ENCODE data around the gene B3GNT2. TPM values are rescaled to one million over a fixed set of nuclear protein-coding genes. Genes with fewer than 3 reads are reported as not detected.

B3GNT2 gene
- total and polyA plus RNA-seq, 2 experiments from 2014 or later, result 35.5 to 70.4 TPM

DNA sequence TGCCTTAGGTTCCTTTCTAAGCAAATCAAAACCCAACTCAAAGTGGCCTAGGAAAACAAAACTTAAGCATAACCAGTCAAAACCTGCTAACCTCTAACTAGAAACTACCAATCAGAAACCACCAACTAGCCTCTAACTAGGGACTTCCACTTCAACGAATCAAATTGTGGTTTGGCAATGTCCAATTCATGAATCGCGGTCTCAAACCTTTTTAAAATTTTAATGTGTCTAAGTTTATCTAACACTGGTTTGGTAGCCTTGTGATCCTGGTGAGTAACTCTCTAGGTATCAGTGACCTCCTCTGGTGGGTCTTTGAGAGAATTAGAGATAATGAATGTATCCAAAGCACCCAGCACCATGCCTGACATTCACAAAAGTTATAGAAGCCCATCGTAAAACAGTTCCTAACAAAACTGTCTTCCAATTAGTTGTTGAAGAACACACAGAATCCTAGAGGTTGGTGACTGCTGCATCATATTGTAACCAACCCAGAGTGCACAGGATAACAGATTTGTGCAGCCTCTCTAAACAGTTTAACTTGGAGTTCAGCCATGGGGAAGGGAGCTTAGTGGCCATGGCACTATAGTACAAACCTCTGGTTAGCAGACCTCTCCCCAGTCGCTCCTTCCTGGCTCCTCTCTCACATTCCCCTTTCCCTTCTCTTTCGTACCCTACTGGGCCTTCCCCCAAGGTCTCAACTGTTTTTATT, 45.2 kb upstream of the B3GNT2 start (continued):
- TF ChIP-seq, protein P1, sequence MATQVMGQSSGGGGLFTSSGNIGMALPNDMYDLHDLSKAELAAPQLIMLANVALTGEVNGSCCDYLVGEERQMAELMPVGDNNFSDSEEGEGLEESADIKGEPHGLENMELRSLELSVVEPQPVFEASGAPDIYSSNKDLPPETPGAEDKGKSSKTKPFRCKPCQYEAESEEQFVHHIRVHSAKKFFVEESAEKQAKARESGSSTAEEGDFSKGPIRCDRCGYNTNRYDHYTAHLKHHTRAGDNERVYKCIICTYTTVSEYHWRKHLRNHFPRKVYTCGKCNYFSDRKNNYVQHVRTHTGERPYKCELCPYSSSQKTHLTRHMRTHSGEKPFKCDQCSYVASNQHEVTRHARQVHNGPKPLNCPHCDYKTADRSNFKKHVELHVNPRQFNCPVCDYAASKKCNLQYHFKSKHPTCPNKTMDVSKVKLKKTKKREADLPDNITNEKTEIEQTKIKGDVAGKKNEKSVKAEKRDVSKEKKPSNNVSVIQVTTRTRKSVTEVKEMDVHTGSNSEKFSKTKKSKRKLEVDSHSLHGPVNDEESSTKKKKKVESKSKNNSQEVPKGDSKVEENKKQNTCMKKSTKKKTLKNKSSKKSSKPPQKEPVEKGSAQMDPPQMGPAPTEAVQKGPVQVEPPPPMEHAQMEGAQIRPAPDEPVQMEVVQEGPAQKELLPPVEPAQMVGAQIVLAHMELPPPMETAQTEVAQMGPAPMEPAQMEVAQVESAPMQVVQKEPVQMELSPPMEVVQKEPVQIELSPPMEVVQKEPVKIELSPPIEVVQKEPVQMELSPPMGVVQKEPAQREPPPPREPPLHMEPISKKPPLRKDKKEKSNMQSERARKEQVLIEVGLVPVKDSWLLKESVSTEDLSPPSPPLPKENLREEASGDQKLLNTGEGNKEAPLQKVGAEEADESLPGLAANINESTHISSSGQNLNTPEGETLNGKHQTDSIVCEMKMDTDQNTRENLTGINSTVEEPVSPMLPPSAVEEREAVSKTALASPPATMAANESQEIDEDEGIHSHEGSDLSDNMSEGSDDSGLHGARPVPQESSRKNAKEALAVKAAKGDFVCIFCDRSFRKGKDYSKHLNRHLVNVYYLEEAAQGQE (IDR thresholded peaks at IDR 0.05; ENCODE audit: unreplicated experiment), result no peak
- TF ChIP-seq ZNF114 (CRISPR knock-in tag; IDR thresholded peaks at IDR 0.05), result no peak
- TF ChIP-seq, protein P2, sequence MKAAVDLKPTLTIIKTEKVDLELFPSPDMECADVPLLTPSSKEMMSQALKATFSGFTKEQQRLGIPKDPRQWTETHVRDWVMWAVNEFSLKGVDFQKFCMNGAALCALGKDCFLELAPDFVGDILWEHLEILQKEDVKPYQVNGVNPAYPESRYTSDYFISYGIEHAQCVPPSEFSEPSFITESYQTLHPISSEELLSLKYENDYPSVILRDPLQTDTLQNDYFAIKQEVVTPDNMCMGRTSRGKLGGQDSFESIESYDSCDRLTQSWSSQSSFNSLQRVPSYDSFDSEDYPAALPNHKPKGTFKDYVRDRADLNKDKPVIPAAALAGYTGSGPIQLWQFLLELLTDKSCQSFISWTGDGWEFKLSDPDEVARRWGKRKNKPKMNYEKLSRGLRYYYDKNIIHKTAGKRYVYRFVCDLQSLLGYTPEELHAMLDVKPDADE (IDR thresholded peaks at IDR 0.05), result no peak
- no peak for TF ChIP-seq JUNB (IDR thresholded peaks at IDR 0.05; ENCODE audit: unreplicated experiment)

DNA sequence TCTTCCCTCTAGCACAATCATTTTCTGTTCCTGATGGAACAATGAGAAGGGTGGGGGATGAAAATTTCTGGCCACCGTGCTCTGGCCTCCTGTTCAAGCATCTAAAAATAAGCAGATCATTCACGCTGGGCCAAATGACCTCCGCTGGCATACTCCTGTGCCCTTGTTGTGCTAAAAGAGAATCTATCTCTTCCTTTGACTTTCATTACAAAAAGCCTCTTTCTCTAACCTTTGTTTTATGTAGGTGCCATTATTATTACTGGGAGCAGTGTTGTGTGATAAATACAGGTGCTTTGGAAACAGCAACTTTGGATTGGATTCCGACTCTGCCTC, 44.6 kb upstream of the B3GNT2 start:
- H2AFZ ChIP-seq, result peak overlapping the region; percentile 61
- peaks cover 21% of the 10 kb centered on the region for H3K4me1 ChIP-seq (ENCODE audit: insufficient read depth)
- Mint-ChIP-seq H3K27ac (peak overlapping the region; percentile 31; the same call in 1 of the 2 replicates), H3K9me3 (peaks cover 8% of the 10 kb centered on the region; the same call in 2 of the 3 replicates), H3K4me3 (no peak overlapping the region), H3K36me3 (ENCODE audit: low read depth) (no peaks in the 10 kb centered on the region; the same call in 2 of the 3 replicates), H3K27me3 (ENCODE audit: insufficient read depth, low read depth, poor library complexity) (peaks cover 7% of the 10 kb centered on the region), H3K4me1 (peaks cover 15% of the 10 kb centered on the region)
- peak overlapping the region; percentile 3; the same call in 1 of the 2 replicates for H3K4me3 ChIP-seq
- H3K27me3 ChIP-seq (ENCODE audit: insufficient read depth), result no peaks in the 10 kb centered on the region
- H3K79me2 ChIP-seq (replicated peaks; ENCODE audit: insufficient read depth), result no peaks in the 10 kb centered on the region
- no peaks in the 10 kb centered on the region for H4K20me1 ChIP-seq (replicated peaks; ENCODE audit: insufficient read depth)
- ATAC-seq, result peak; percentile 74
- TF ChIP-seq NANOG (IDR thresholded peaks at IDR 0.05; ENCODE audit: borderline replicate concordance), result peak; percentile 8; the same call in 1 of the 2 replicates
- TF ChIP-seq, protein P3, sequence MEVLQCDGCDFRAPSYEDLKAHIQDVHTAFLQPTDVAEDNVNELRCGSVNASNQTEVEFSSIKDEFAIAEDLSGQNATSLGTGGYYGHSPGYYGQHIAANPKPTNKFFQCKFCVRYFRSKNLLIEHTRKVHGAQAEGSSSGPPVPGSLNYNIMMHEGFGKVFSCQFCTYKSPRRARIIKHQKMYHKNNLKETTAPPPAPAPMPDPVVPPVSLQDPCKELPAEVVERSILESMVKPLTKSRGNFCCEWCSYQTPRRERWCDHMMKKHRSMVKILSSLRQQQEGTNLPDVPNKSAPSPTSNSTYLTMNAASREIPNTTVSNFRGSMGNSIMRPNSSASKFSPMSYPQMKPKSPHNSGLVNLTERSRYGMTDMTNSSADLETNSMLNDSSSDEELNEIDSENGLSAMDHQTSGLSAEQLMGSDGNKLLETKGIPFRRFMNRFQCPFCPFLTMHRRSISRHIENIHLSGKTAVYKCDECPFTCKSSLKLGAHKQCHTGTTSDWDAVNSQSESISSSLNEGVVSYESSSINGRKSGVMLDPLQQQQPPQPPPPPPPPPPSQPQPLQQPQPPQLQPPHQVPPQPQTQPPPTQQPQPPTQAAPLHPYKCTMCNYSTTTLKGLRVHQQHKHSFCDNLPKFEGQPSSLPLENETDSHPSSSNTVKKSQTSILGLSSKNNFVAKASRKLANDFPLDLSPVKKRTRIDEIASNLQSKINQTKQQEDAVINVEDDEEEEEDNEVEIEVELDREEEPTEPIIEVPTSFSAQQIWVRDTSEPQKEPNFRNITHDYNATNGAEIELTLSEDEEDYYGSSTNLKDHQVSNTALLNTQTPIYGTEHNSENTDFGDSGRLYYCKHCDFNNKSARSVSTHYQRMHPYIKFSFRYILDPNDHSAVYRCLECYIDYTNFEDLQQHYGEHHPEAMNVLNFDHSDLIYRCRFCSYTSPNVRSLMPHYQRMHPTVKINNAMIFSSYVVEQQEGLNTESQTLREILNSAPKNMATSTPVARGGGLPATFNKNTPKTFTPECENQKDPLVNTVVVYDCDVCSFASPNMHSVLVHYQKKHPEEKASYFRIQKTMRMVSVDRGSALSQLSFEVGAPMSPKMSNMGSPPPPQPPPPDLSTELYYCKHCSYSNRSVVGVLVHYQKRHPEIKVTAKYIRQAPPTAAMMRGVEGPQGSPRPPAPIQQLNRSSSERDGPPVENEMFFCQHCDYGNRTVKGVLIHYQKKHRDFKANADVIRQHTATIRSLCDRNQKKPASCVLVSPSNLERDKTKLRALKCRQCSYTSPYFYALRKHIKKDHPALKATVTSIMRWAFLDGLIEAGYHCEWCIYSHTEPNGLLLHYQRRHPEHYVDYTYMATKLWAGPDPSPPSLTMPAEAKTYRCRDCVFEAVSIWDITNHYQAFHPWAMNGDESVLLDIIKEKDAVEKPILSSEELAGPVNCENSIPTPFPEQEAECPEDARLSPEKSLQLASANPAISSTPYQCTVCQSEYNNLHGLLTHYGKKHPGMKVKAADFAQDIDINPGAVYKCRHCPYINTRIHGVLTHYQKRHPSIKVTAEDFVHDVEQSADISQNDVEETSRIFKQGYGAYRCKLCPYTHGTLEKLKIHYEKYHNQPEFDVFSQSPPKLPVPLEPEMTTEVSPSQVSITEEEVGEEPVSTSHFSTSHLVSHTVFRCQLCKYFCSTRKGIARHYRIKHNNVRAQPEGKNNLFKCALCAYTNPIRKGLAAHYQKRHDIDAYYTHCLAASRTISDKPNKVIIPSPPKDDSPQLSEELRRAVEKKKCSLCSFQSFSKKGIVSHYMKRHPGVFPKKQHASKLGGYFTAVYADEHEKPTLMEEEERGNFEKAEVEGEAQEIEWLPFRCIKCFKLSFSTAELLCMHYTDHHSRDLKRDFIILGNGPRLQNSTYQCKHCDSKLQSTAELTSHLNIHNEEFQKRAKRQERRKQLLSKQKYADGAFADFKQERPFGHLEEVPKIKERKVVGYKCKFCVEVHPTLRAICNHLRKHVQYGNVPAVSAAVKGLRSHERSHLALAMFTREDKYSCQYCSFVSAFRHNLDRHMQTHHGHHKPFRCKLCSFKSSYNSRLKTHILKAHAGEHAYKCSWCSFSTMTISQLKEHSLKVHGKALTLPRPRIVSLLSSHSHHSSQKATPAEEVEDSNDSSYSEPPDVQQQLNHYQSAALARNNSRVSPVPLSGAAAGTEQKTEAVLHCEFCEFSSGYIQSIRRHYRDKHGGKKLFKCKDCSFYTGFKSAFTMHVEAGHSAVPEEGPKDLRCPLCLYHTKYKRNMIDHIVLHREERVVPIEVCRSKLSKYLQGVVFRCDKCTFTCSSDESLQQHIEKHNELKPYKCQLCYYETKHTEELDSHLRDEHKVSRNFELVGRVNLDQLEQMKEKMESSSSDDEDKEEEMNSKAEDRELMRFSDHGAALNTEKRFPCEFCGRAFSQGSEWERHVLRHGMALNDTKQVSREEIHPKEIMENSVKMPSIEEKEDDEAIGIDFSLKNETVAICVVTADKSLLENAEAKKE (CRISPR knock-in tag; IDR thresholded peaks at IDR 0.05), result no peak
- no peak for DNase-seq (ENCODE audit: low spot score)
- peak overlapping the region; percentile 49 for H3K4me2 ChIP-seq
- H3K27ac ChIP-seq (ENCODE audit: low read depth), result peak overlapping the region; percentile 36; the same call in 1 of the 2 replicates
- 0 out of 2 replicates have a peak, but pooled peaks cover 4% of the 10 kb centered on the region for H3F3A ChIP-seq (replicated peaks; ENCODE audit: low read depth)
- no peaks in the 10 kb centered on the region for H3K9me2 ChIP-seq (ENCODE audit: insufficient read depth)
- no peaks in the 10 kb centered on the region for H3K36me3 ChIP-seq (ENCODE audit: insufficient read depth)
